LoVo (cell line): ENCODE measurements around the gene TEAD2.
A peak's percentile ranks its signal among the peaks of the same experiment; 100 is the strongest.
"Not testable (repeated sequence)": the region's sequence is repeated elsewhere in the genome, so short reads cannot be mapped to it uniquely, and the experiment has no call there.

ENCODE experiments used
- DNase-seq: peaks from one replicate; pipeline ENCODE4 v3.0.0-alpha.2; 2016; ENCODE audit warnings: low spot score

TEAD2 gene

DNA sequence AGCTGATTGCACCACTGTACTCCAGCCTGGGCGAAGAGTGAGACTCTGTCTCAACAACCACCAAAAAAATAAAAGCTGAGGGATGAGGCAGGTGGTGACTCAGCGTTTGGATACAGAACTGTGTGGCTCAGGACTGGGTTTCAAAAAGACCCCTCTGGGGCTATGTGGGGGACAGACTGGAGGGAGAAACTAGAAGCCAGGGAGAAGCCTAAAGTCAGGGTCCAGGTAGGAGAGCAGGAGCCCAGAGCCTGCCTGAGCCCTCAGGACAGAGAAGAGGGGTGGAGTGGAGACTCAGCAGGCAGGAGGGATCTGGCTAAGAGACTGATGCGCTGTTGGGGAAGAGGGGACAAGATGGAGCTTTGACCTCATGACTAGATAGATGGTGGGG, 28.8 kb downstream of the TEAD2 start:
- DNase-seq: no peak

GRCh38 chr19:49332691-49333417, 29.4 kb downstream of the TEAD2 start:
- not testable (repeated sequence) for DNase-seq

- peak; percentile 31 for DNase-seq
These were observed 30.6 kb downstream of the TEAD2 start for GRCh38 chr19:49331616-49332055.

- DNase-seq: not testable (repeated sequence)
These were observed 31.0 kb downstream of the TEAD2 start for GRCh38 chr19:49331187-49331586.

- no peak for DNase-seq
These were observed 33.5 kb downstream of the TEAD2 start for GRCh38 chr19:49328741-49329140.

DNA sequence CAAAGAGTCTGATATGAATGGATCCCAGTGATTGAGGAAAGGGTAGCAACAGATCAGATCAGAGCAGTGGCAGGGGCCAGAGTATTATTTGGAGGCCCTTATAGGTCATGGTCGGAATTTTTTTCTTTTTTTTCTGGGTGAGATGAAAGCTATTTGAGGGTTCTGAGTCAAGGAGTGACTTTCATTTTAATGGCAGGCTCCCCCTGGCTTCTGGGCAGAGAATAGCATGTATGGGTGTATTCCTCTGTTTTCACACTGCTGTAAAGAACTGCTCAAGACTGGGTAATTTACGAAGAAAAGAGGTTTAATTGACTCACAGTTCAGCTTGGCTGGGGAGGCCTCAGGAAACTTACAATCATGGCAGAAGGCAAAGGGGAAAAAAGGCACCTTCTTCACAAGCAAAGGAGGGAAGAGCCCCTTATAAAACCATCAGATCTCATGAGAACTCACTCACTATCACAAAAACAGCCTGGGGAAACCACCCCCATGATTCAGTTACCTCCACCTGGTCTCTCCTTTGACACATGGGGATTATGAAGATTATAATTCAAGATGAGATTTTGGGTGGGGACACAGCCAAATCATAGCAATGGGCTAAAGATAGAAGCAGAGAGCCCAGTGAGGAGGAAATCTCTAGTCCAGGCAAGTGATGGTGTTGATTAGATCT, 34.2 kb downstream of the TEAD2 start:
- peak; percentile 28 for DNase-seq

GRCh38 chr19:49326165-49326704, 36.0 kb downstream of the TEAD2 start:
- no peak for DNase-seq

- DNase-seq: not testable (repeated sequence)
These were observed 36.5 kb downstream of the TEAD2 start for GRCh38 chr19:49325756-49326155.

GRCh38 chr19:49324801-49325576, 37.2 kb downstream of the TEAD2 start, which contains the start of gene SLC6A16:
Gene SLC6A16 (minus strand): TSS chr19:49325191. CDS start chr19:49311347, 13,844 bp downstream.
- DNase-seq: no peak

DNA sequence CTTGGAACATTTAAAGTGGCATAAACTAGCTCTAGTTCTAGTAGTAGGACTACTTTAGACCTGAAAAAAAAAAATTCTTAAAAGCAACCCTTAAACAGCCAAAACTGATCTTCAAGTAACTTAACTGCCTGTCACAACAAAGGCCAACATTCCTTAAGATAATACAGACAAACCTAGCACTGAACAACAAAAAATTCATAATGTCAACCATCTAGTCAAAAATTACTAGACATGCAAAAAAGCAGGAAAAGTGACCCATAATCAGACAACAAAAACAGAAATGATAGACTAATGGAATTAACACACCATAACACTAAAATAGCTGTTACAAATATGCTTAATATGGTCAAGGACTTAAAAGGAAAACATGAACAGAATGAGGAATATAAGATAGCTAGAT, 43.9 kb downstream of the TEAD2 start:
- DNase-seq: no peak

- no peak for DNase-seq
These were observed 45.9 kb downstream of the TEAD2 start for GRCh38 chr19:49316284-49316683.

GRCh38 chr19:49315111-49315510, 47.1 kb downstream of the TEAD2 start:
- DNase-seq: no peak

GRCh38 chr19:49309087-49309486, 53.1 kb downstream of the TEAD2 start:
- DNase-seq: no peak

GRCh38 chr19:49306734-49307133, 55.5 kb downstream of the TEAD2 start:
- not testable (repeated sequence) for DNase-seq

GRCh38 chr19:49301866-49302252, 60.4 kb downstream of the TEAD2 start:
- DNase-seq: no peak

GRCh38 chr19:49301165-49301865, 60.9 kb downstream of the TEAD2 start:
- peak; percentile 74 for DNase-seq

- DNase-seq: not testable (repeated sequence)
These were observed 63.6 kb downstream of the TEAD2 start for GRCh38 chr19:49298653-49299052.

- no peak for DNase-seq
These were observed 64.8 kb downstream of the TEAD2 start for GRCh38 chr19:49297403-49297802.

GRCh38 chr19:49295208-49295880, 66.9 kb downstream of the TEAD2 start:
- no peak for DNase-seq

DNA sequence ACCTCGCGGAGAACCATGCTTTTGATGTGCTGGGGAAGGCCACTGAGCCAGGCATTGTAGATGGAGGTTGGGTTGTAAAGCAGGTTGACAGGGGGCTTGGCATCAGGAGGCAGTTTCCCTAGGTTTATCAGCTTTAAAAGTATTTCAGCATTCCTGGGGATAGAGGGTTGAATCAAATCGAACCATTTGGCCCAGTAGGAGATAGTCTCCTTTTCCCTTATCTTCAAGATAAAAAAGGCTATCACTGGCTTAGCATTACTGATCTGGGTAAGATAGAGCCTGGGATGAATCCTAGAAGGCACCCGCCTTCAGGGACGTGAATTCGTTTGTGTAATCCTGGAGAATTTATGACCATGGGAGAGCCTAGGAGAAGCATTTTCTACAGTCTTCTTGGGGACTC, 67.8 kb downstream of the TEAD2 start:
- DNase-seq: no peak
